ENCODE results near the gene ERG. TPM values are rescaled to one million over a fixed set of nuclear protein-coding genes. Genes with fewer than 3 reads are reported as not detected.

ERG gene
- polyA plus RNA-seq, 10 donors: 15.5 to 24.3 (median 19.6) TPM

- peak in 2 of 3 donors; percentile 30 to 78 for DNase-seq
Measured at GRCh38 chr21:38438462-38438893, 59.8 kb downstream of the ERG start.

GRCh38 chr21:38436341-38436740 is 61.9 kb downstream of the ERG start:
- no peak for DNase-seq

- peak; percentile 21 to 50 (median 43) for DNase-seq
Measured at GRCh38 chr21:38434913-38435533, 63.3 kb downstream of the ERG start.

DNA sequence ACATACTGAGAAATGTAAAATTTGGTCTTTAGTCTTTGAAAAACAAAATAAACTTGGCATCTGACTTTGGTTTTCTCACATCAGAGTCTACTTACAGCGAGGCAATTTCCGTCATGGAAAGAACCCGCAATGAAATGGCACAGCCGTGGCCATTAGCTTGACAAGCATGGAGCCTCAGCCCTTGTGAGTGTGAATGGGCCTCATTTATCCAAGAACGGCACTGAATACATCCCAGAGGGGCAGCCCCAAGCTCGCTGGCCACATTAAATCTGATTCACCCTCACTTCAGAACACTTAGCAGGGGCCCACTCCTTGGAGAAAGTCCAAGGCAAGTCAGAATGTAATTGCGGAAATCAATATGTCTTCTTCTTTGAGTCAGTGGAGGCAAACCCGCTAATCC is 64.8 kb downstream of the ERG start:
- no peak for DNase-seq

- DNase-seq: no peak
Measured at GRCh38 chr21:38430401-38430984, 67.8 kb downstream of the ERG start.

DNA sequence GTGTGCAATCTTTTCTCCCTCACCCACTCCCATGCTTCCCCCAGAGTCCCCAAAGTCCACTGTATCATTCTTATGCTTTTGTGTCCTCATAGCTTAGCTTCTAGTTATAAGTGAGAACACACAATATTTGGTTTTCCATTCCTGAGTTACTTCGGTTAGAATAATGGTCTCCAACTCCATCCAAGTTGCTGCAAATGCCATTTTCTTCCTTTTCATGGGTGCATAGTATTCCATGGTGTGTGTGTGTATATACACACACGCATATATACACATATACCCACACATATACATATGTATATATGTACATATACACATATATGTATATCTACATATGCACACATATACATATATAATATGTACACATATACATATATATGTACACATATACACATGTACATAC is 69.3 kb downstream of the ERG start:
- no peak for DNase-seq

DNA sequence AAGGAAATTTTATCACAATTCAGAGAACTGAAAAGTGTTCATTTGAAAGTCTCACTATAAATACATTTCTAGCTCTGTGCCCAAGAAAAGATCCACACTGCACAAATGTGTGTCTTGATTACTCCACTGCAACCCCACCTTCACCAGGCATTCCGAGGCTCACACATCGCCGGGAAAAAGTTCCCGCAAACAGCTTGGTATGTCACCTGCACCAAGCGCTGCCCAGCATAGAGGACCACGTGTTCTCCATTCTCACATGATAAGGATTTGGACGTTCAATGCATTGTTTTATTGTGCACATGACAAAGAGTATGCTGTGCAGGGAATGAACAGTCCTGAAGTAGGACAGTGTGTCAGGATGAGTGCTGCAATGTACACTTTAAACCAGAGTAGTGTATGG is 70.1 kb downstream of the ERG start:
- no peak for DNase-seq

- no peak for DNase-seq
Measured at GRCh38 chr21:38424305-38425019, 73.8 kb downstream of the ERG start.

DNA sequence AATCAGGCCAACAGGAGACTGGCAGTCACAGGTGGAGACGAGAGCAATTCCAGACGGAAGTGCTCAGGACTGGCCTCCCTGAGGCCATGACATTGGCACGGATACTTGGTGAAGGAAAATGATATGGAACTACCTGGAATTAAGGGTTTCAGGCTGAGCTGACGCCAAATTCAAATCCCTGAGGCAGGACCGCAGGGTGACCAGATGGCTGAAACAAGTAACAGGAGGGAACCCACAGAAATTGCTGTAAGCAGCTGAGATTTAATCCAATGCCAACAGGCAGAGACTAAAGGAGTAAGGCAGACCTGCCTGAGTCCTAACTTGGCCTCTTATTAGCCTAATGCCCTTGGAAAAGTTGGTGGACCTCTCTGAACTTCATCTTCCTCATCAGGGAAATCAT is 76.2 kb downstream of the ERG start:
- no peak for DNase-seq

DNA sequence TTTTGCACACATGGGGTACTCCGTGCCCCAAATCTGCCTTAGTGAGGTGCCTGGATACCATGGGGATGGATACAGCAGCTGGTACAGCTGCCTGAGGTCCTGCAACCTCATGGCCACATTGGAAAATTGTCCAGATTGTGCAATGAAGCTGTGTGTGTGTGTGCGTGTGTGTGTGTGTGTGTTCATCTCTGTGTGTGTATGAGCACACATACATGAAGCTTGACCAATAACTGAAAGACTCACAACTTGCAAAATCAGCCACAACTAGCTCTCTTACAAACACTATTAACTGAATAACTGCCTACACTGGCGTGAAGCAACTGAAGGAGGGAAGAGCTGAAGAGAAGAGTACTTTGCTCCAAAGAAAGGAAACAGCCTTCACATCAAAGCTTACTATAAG is 78.1 kb downstream of the ERG start:
- no peak for DNase-seq

GRCh38 chr21:38417726-38418125 is 80.6 kb downstream of the ERG start:
- no peak for DNase-seq

GRCh38 chr21:38416791-38417190 is 81.5 kb downstream of the ERG start:
- DNase-seq: no peak

DNA sequence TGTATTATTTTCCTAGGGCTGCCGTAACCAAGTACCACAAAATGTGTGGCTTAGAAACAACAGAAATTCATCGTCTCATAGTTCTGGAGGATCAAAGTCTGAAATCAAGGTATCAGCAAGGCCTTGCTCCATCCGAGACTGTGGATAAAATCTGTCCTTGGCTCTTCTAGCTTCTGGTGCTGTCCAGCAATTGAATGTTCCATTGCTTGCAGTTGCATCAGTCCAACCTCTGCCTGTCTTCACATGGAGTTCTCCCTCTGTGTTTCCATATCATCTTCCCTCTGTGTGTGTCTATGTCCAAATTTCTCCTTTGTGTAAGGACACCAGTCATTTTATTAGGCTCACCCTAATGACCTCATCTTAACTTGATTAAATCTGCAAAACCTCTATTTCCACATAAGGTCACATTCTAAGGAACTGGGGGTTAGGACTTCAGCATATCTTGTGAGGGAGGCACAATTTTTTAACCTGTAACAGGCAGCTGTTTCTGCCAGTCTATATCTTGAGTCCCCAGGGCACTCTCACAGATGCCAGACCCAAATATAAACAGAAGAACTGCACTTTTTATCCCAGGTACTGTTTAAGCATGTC is 84.2 kb downstream of the ERG start:
- no peak for DNase-seq

DNA sequence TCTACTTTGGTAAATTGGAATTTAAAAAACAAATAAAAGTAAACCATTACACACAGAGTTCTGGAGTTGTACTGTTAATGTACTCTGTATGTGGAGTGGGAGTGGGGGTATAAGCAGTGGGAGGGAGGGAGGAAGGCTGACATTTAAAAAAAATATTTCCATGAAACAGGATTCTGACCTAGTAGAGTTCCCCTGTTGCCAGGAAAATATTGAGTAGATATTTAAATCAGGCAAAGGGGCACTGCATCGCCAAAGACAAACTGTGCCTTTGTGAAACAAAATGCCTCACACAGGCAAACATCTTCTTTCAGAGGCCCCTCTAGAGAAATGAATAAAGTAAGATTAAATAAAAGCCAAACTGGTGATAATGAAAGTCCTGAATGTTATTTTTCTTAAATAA is 87.8 kb downstream of the ERG start:
- no peak for DNase-seq

DNA sequence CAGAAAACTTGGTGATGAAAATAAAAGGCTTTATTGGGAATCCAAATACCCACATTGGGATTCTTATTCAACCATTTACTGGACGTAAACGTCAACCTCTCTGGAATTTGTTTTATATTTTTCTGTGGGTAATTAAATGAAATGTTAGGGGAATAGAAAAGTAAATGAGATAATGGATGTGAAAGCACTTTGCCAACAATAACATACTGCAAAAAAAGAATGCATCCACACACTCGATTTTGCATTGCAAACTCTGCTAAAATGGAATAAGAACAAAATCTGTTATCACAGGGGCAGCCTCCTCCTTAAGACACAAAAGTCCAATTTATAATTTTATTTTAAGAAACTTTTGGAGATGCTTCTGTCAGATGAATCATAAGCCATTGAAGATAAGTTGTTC is 88.4 kb downstream of the ERG start:
- no peak for DNase-seq

- DNase-seq: no peak
Measured at GRCh38 chr21:38404177-38404576, 94.1 kb downstream of the ERG start.

GRCh38 chr21:38402795-38403194 is 95.5 kb downstream of the ERG start:
- DNase-seq: no peak

- DNase-seq: no peak
Measured at GRCh38 chr21:38402291-38402690, 96.0 kb downstream of the ERG start.

DNA sequence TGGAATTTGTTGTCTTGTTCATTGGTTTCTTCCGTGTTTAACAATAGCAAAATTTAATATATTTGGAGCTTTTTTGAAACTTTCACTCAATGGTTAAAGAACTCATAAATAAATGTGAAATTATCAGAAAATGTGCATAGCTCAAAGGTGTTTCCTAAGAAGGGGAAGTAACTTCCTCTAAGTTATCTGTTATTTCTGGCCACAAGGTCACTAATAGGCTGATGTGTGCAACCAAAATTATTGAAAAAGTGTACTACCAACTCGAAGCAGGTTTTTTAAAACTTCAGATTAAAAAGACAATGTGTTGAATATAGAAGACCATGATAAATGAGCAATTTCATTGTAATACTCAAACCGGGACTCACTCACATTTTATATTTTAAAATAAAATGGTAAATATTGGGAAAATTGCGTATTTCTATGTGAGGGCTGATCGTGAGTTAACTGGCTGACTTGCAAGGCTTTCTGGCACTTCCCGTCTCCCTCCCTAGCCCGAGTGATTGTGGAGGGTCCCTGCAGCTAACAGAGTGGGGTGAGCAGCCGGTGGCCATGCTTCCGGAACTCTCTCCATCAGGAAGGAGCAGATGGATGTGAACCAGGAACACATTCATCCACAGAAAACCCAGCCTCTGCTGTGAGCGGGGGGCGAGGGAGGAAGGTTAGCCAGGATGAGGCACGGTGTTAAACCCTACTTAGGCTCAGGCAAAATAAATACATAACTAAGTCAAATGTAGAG is 96.9 kb downstream of the ERG start:
- no peak for DNase-seq

DNA sequence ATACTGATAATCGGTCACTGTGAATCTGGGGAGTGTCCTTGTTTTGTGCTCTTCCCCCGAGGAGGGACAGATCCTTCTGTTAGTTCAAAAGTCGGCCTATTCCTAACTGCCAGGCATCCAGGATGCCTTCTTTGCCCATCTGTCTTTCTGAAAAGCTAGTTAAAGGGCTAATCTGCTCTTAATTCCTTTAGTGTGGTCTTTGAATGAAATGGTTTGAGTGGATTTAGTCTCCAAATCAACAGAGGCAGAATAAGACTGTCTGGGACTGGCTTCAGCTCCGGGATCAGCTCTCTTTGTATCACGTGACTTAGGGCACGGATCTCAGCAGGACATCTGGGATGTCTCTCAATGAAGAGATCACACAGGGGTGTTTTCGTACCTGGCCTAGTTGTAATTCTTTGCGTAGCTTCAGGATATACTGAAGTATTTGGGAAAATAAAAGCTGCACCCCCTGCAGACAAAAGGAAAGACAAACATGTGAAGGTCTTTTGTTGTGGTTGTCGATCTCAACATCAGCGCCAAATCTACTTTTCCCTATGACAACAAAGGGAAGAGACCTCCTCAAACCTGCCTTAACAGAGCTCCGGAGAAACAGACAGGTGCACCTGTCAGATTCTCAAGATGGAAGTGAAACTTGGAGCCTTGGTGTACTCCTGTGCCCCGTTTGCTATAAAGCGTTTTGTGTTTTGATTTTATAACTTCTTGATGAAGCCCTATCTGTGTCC is 97.9 kb downstream of the ERG start:
- no peak for DNase-seq

DNA sequence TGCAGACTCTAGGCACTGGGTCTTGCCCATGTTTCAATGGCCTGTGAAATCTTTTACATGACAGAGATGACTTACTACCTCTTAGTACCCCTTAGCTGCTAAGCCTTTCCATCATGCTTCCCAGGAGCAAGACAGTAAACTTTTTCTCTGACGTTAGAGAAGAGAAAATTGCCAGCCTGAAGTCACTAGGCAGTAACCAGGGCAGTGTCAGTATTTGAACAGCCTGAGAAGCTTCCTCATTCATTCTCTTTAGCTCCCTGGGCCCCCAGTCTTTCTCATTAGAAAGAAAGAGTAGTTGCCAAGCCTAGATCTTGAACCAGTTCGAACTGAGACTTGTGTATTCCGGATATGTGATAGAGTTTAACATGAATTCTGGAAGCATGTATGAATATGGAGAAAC is 99.2 kb downstream of the ERG start:
- DNase-seq: no peak

GRCh38 chr21:38396325-38396724 is 102.0 kb downstream of the ERG start:
- DNase-seq: no peak

Measured in muscle of back (tissue), 11 donors.